GM12872 (cell line): ENCODE results near the gene PSMG4.

Experiments
- CTCF ChIP-seq: IDR thresholded peaks from 3 replicates; pipeline ENCODE4 v1.5.1; 2011; ENCODE audit warnings: low read depth, mild to moderate bottlenecking, low read length, moderate library complexity; ENCODE audit not compliant: insufficient read depth

PSMG4 gene

GRCh38 chr6:3309391-3310050 lies 50.8 kb downstream of the PSMG4 start:
- TF ChIP-seq CTCF, result no peak

- no peak for TF ChIP-seq CTCF
Observed at GRCh38 chr6:3310051-3310448, 51.3 kb downstream of the PSMG4 start.

- TF ChIP-seq CTCF, result no peak
Observed at GRCh38 chr6:3310703-3311102, 52.0 kb downstream of the PSMG4 start.

- no peak for TF ChIP-seq CTCF
Observed at GRCh38 chr6:3311826-3312225, 53.1 kb downstream of the PSMG4 start.

GRCh38 chr6:3312604-3313231 lies 54.0 kb downstream of the PSMG4 start:
- TF ChIP-seq CTCF, result no peak

- TF ChIP-seq CTCF, result no peak
Observed at GRCh38 chr6:3314176-3314575, 55.4 kb downstream of the PSMG4 start.

GRCh38 chr6:3314621-3315467 lies 56.1 kb downstream of the PSMG4 start:
- TF ChIP-seq CTCF, result no peak
